Islet of Langerhans (tissue), 1 donor: ENCODE data around the gene TMCC2.

Source experiments
- FAIRE-seq: peaks from one replicate; lab custom pipeline; 2011; peaks lifted over from hg19 to GRCh38; lab: Jason Lieb, UNC

Gene TMCC2

DNA sequence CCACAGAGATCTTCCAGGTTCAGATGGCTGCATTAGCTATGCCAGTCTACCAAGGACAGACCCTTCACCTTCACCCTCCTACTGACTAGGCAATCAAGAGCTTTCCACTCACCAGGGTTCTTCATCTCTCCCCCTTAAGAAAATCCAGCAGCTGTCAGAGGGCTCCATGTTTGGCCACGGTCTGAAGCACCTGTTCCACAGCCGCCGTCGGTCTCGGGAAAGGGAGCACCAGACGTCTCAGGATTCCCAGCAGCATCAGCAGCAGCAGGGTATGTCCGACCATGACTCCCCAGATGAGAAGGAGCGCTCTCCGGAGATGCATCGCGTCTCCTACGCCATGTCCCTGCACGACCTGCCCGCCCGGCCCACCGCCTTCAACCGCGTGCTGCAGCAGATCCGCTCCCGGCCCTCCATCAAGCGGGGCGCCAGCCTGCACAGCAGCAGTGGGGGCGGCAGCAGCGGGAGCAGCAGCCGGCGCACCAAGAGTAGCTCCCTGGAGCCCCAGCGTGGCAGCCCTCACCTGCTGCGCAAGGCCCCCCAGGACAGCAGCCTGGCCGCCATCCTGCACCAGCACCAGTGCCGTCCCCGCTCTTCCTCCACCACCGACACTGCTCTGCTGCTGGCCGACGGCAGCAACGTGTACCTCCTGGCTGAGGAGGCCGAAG lies 13.8 kb downstream of the TMCC2 start:
- FAIRE-seq: no peak

DNA sequence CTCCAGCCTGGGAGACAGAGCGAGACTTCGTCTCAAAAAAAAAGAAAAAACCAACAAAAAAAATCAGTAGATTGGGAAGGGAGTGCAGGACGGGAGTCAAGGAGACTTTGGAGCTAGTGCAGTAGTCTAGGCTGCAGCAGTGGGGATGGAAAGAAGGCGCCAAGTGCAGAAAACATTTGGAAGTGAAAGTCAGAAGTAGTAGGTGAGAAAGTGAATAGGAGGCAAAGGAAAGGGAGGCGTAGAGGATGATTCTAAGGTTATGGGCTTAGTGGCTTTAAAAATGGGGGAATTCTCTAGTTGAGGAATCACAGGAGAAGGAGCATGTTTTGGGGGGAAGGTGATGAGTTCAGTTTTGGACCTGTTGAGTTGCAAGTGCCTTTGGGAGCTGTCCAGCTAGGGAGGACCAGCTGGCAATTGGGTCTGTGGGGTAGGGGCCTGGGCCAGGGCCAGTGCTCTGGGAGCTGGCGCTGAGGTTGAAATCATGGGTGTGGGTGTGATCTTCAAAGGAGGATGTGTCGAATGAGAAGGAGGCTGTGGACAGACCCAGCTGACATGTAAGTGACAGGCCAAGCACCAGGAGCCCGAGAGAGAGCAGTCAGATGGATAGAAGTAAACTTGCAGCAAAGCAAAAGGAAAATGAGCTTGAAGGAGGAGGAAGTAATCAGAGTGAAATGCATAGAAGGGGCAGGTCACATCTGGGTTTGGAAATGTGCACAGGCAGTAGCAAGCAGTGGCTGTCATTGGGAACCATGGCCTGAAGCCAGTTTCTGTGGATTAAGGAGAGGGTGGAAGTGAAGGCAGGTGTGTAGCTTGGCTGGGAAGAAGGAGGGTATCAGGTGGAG lies 15.8 kb downstream of the TMCC2 start:
- no peak for FAIRE-seq

DNA sequence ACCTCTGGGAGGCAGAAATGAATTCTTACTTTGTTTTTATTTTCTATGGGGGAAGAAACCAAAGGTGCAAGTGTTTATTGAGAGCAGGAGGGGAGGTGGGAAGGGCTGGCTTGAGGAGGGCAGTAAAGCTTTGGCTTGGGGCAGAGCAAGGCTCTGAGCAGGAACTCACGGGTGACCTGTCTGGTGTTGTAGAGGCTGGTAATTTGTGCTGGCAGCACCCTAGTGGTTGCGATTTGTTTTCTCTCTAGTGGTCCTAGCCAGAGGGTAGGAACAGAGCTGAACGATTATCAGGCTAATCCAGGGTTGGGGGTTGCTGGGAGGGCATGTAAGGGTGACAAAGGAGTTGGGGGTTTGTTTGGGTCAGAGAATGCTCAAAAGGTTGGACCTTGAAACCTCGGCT lies 16.6 kb downstream of the TMCC2 start:
- no peak for FAIRE-seq

DNA sequence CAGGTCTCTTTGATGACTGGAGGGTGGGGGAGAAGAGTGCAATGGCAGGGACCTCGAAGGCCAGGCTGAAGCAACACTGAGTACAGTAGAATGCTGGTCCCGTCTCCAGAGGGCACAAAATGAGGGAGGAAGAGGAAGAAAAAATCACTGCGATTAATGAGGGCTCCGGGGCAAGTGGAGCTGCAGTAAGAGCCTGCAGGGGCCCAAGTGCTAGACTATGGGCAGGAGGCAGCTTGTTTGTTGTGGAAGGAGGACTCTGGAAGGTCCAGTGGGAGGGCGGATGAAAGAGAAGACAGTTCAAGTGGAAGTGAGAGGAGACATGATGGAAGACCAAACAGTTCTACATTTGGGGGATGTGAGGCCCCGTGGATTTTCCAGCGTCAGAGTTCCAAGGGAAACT lies 17.4 kb downstream of the TMCC2 start:
- no peak for FAIRE-seq

DNA sequence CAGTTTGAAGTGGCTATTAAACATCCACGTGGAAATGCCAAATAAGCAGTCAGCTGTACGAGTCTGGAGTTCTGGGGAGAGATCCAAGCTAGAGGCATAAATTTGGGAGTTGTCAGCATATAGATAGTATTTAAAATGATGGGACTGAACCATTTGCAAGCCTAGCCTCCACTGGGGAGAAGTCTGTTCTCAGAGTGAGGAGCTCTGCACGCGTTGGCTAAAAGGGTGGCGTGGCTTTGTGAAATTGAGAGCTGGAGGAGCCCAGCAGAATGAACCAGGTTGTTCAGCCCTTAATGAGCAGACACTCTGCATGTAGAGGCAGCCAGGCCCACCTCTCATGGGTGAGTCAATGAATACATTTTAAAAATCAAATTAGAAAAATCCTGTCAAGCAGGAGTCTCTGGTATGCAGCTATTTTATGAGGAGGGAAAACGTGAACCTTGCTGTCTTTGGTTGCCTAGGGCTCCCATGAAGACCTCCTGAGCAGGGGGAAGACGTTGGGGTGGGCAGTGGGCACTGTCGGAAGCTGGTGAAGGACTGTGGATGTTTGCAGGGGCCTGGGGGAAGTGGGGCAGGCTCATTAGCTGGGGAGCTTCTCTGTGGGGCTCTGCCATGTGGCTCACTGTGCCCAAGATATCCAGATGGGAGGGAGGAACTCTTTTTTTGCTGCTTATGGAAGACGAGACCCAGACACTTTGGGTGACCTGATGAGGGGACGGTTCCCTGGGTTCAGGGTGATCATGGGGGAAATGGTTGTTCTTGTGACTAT lies 18.8 kb downstream of the TMCC2 start:
- no peak for FAIRE-seq

DNA sequence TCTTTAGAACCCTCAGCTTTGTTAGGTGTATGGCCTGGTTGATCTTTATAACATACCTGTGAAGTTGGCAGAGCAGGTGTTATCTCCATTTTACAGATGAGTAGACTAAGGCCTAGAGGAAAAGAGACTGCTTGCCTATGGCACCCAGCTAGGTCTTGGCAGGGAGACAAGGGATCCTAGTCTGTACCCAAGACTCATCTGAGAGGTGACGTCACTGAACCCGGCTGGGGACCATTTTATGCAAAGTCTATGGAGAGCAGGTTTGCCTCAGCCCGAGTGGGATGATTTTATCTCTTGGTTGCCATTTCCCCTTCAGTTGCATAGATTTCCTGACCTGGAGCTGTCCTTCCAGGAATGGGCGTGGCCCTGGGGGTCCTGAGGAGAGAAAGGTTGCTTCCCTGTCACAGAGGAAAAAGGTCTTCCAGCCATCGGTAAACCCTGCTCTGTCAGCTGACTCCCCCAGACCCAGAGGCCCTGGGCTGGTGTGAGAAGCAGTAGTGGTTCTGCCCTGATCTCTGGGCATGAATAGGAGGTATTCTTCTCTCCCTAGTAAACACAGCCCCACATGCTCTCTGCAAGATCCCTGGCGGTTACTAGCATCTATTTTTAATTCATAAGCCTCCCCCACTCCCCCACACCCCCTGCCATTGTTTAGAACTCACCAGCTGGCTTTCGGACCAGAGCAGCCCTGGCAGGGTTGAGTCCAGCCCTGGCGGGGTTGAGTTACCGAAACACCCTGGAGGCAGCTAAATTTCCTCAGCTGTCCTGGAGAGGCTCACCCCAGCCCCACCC lies 19.6 kb downstream of the TMCC2 start:
- no peak for FAIRE-seq

DNA sequence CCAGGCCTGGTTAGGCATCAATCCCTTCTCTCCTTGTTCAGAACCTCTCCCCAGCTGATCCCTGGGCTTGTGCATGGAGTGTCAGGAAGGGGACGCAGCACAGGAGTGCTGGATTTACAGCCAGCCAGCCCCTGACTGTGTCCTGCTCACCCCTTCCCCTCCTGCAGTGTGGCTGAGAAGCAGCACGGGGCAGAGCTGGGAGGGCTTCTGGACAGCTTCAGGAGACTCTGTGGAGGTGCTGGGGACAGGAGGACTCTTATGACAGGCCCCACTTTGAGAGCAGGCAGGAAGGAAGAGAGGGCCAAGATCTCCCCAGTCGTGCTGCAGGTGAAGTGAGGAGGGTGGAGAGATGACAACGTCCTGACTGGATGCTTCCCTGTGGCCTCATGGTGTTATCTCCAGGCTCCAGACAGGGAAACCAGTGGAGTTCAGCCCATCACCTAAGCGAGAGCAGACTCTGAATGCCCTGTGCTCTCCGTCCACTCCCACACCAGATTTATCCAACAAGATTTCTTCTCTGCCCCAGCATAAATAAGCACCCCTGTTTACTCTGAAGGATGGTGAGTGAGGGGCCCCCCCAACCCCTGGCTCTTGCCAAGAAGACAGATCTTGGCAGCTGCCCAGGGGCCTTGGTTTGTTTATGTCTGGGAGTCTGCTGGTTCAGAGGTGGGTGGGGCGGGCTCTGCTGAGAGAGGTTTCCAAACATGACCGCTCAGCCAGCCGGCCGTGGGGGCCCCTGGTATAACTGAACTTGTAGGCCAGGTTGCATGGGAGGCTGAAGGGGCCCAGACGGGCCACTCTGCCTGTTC lies 21.3 kb downstream of the TMCC2 start:
- no peak for FAIRE-seq

DNA sequence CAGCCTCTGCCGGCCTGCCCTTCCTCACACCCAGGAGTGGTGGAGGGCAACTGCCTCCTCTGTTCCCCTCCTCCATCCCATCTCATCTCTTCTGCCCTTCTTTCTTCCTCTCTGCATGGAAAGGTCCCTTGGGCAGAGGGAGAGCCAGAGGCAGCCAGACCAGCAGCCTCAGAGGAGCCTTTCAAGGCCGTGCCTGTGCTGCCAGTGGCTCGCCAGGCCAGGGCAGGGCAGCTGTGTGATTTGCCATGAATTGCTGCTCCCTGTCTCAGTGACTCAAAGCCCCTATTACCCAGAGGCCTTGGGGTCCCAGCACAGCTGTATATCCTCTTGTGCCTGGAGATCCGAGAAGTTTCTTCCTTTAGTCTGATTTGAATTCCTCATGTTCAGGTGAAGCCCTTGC lies 21.9 kb downstream of the TMCC2 start:
- no peak for FAIRE-seq

DNA sequence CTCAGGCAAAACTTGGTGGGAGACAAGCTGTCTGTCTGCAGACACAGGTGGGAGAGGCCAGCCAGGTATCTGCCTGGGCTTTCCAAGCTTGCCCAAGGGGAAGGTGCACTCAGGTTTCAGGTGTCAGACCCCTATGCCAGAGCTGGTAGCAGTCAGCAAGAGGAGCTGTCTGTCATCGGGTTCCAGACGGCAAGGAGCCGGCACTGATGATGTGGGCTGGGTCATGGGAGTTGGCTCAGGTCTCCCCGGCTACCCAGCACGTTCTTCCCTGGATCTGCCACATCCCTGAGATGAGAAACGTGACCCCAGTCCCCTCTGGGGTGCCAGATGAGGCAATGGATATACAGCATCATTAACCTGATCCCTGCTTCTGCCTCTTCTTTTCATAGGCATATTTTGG lies 23.0 kb downstream of the TMCC2 start:
- no peak for FAIRE-seq

DNA sequence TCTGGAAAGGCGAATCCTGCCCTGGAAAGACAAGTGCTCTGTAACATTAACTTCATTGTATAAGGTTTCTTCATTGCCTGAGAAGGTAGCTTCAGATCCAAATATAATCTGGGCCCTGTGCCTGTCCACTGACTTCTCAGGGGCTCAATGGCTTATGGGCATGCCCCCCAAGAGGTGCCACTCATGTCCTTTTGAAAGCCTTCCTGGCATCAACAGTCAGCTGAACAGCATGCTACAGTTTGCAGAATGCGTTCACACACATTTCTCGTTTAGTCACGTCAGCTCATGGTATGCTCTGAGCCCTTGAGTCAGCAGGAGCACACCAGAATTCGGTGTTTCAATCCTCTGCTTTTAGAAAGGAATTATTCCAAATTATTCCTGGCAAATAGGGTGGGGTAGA lies 23.8 kb downstream of the TMCC2 start:
- FAIRE-seq: no peak

DNA sequence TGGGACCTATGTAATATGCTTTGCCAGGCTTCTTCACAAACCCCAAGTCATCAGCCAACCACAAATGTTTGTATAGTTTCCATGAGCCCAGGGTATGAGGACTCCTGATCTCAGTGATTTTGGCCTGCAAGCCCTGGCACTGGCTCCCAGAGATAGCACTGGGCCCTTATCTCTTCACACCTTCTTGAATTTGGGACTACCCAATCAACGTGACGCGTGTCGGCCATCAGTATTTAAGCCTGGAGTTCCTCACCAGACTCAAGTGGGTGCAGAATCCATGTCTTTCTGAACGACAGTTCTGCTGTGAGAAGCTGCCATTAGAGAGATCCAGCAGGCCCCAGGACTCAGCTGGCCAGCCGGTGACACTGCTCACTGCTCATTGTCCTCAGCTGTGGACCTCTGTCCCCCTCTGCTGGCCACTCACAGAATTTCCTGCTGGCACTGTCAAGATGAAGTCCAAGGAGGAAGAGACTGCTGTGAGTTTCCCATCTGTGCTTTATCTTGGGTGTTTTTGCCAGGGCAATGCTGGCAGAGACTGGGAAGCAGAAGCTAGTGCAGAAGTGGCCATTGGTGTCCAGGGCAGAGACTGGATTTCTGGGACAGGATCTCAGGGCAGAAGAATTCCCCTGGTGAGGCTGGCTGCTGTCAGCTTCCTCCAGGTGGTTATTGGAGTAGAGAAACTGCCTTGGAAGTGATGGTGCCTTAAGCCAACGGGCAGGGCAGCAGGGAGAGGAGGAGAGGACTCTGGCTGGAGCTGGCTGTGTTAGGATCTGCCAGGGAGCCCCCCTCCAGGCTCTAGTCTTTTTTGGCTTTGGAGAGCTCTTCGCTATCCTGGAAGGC lies 28.4 kb downstream of the TMCC2 start:
- FAIRE-seq: no peak

DNA sequence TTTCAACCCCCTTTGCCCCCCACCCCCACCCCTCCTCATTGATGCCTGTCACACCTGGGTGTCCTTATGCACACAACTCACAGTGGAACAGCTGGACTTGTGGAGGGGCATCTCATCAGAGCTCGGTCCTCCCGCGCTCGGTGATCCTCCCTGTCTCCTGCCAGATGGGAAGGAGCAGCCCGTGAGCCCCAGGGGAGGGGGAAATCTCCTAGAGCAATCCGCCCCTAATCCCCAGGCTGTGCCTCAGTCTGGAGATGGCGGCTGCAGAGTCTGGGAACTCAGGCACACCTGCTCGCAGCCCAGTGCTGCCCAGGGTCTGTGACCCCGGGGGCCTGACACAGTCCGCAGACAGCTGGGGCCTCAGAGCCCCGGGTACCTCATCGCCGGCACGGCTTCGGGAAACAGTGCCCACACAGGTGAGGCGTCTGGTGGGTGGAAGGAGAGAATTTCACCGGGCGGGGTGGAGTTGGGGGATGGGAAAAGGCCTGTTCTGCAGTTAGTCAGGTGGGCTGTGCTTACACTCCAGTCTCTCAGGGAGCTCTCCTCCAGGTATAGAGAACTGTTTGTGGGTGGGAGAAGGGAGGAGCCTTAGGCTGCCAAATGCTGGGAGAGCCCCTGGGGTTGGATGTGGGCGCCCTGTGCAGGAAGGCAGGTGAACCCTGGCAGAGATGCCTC lies 29.3 kb downstream of the TMCC2 start:
- FAIRE-seq: no peak

DNA sequence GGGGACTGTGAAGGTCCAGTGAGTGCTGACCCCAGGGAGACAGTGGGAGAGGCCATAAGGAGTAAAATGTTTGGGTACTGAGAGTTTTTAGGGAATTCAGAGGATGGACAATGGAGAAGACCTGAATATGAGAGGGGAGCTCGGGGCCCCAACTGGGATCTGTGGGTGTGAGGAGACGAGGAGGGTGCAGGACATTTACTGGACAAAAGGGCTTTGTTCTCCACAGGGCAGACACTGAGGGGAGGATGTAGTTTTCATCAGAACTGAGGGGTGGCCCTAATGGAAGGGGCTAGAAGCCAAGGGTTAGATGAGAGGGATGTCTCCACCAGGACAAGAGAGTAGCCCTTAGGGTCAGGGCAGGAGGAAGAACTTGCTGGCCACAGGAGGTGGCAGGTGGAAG lies 30.0 kb downstream of the TMCC2 start:
- no peak for FAIRE-seq

DNA sequence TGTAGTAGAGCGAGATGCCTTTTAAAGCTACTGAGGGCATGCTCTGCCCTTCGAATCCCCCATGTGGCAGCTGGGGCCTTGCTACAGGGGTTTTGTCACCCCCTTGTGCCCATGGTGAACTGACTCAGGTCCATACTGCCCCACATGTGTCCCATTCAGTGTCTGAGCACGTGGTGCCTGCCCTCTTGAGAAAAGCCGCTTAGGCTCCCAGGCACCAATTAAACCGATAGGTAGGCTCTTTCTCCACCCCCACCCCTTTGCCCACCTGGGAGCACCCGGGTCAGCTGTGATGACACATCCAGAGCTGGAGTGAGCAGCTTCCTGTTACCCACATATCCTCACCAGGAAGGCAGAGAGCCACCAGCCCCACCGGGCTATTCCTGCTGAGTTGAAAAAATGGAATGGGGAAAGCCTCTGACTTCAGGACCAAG lies 30.5 kb downstream of the TMCC2 start:
- FAIRE-seq: no peak

DNA sequence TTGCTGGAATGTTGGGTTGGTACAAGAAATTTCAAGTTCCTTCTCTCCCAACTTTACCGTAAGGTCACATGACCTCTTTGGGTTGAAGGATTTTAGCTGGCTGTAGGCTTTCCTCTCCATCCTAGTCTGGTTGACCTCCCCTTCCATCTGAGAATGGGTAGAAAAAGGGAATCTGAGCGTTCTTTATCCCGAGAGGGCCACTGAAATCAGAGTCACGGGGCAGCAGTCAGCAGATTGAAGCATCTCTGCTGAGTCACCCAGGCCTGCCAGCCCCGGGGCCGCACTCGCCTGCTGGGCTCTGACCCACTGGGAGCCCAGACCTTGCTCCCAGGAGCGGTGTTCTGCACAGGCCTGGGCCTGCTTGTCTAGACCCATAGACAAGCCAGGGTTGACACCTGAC lies 31.0 kb downstream of the TMCC2 start:
- FAIRE-seq: no peak

DNA sequence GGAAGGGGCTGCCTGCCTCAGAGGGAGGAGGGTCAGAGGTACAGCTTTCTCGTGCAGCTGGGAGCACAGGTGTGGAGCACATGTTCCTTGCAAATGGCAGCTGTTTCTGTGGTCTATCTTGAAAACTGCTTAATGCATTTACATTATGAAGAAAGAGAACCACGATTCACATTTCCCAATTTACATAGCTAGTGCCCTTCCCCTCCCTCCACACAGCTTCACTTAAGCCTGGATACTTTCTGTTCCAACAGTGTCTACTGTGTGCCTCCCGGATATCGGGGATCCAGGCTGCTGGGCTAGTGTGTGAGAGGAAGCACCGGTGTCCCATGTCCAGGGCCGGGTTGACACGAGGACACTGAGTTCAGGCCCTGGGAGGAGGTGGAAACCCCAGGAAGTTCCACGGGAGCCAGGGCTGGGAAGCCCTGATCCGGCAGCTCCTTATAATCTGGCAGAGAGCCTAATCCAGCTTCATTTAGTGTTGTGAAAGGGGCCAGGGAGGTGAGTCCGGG lies 31.6 kb downstream of the TMCC2 start:
- FAIRE-seq: no peak

DNA sequence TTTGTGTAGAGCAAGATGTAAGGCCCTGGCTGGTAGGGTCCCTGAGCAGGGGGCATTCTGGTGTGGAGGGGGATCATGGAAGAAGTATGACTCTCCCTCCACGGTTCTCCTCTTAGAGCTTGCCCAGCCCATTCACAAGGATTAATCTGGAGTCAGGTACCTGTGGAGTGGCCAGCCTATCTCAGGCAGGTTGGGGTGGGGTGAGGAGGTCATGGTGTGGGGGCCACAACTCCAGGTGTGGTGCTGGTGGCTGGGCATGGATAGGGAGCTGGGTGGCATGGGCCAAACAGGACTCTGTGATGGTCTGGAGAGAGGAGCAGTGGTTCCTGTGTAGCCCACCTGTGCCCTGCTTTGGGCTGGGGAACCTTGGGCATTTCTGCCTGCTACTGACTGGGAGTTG lies 32.3 kb downstream of the TMCC2 start:
- no peak for FAIRE-seq

DNA sequence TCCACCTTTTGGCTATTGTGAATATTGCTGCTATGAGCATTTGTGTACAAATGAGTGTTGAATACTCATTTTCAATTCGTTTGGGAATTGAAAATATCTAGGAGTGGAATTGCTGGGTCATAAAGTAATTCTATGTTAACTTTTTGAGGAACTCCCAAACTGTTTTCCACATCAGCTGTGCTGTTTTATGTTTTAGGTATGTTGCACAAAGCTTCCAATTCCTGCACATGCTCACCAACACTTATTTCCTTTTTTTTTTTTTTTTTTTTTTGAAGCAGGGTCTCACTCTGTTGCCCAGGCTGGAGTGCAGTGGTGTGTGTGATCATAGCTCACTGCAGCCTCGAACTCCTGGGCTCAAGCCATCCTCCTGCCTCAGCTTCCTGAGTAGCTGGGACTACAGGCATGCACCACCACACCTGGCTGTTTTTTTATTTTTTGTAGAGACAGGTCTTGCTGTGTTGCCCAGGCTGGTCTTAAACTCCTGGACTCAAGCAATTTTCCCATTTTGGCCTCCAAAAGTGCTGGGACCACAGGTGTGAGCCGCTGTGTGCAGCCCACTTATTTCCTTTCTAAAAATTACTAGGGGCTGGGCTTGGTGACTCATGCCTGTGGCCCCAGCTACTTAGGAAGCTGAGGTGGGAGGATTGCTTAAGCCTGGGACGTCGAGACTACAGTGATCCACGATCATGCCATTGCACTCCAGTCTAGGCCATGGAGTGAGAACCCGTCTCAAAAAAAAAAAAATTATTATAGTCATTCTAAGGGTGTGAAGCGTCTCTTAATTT lies 33.4 kb downstream of the TMCC2 start:
- no peak for FAIRE-seq
